HG02981 (cell line): ENCODE data around the gene KCNRG.
"Not testable (repeated sequence)": the region's sequence is repeated elsewhere in the genome, so short reads cannot be mapped to it uniquely, and the experiment has no call there.

Experiments used
- ATAC-seq: cut with Tn5 transposase; IDR thresholded peaks from one replicate; pipeline ENCODE4 v1.9.1; 2021; ENCODE audit warnings: mild to moderate bottlenecking, moderate library complexity; ENCODE audit not compliant: unreplicated experiment

The KCNRG gene

DNA sequence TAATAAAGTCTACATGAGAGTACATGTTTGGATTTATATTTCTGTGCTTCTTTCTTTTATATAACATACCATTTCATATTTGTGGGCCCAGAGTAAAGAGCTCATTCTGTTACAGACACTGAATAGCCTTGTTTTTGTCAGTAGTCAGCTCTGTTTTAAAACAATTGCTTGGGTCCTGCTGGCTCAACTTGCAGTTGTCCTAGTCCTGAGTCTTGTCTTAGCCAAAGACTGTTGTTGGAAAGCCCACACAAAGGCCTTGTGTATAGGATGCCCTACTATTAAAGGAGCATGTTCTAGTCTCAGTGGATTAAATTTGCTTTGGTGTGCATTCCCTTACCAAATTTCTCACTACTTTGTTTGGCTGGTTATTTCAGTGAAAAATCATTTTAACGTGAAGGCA is 3.8 kb upstream of the KCNRG start:
- no peak for ATAC-seq

- no peak for ATAC-seq
Observed at GRCh38 chr13:50012396-50013169, 2.7 kb upstream of the KCNRG start.

GRCh38 chr13:50014386-50014785 is 858 bp upstream of the KCNRG start:
- no peak for ATAC-seq

- ATAC-seq: no peak
Observed at GRCh38 chr13:50015750-50016149, 506 bp downstream of the KCNRG start.

GRCh38 chr13:50016444-50016843 is 1.2 kb downstream of the KCNRG start:
- ATAC-seq: no peak

DNA sequence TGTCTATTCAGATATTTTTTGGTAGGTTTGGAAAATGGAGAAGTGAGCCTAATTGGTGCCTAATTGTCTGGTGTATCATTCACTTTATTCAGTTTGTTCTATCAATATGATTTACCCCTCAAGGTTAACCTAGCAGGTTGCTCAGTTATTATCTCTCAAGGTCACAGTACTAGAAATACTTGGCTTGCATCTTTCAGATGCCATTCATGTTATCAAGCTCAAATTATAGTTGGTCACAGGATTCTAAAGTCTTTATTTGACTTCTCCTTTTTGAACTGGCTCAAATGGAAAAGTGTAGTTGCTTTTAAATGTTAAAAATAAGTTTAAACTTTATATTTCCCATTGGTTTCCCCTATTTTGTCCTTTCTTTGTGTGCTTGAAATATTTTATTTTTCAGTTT is 2.6 kb downstream of the KCNRG start:
- ATAC-seq: no peak

- ATAC-seq: no peak
Observed at GRCh38 chr13:50025436-50025835, 10.2 kb downstream of the KCNRG start.

- peak; percentile 98 for ATAC-seq
Observed at GRCh38 chr13:50026788-50027473, 11.7 kb downstream of the KCNRG start.

DNA sequence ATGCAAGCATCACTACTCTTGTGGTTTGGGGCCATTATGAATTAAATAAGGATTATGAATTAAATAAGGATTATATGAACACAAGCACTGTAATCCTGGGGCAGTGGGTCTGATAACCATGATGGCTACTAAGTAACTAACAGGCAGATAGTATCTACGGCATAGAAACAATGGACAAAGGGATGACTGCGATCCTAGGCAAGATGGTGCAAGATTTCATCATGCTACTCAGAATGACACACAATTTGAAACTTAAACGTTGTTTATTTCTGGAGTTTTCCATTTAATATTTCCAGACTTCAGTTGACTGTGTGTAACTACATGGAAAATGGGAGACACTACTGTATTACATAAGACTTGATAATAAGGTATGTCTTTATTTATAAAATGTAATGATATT is 15.1 kb downstream of the KCNRG start:
- no peak for ATAC-seq

DNA sequence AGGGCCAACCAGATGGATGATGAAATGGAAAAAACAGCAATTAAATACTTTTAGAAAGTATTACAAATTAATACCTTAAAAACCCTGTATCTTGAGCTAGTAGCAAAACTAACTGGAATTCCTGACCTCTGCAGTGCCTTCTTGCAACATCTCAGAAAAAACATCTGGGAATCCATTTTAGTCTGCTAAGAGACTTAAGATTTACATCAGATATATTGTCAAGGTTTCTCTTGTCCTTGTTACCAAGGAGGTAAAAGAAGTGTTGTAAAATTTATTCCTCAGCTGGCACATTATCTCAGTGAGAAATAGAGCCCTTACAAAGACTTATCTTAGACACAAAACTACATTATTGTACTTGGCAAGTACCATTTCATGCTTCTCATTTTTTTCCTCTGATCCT is 18.5 kb downstream of the KCNRG start:
- no peak for ATAC-seq

GRCh38 chr13:50037788-50038187 is 22.5 kb downstream of the KCNRG start:
- no peak for ATAC-seq

DNA sequence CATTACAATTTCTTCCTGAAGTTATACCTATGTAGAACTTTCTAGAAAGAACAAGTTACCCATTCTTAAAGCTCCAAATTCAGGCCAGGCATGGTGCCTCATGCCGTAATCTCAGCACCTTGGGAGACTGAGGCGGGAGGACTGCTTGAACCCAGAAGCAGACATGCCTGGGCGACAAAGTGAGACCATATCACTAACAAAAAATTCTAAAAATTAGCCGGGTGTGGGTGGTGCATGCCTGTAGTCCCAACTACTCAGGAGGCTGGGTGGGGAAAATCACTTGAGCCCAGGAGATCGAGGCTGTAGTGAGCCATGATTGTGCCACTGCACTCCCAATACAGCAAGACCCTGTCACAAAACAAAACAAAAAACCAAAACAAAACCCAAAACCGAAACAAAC is 23.0 kb downstream of the KCNRG start:
- ATAC-seq: no peak

GRCh38 chr13:50052478-50052877 is 37.2 kb downstream of the KCNRG start:
- ATAC-seq: no peak

DNA sequence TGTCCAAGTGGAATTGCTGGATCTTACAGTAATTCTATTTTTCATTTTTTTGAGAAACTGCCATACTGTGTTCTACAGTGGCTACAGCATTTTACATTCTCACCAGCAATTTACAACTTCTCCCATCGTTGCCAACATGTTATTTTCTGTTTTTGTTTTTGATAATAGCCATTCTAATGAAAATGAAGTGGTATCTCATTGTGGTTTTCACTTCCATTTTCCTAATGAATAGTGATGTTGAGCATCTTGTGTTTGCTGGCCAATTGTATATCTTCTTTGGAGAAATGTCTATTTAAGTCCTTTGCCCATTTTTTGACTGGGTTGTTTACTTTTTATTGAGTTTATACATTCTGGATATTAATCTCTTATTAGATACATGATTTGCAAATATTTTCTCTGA is 38.6 kb downstream of the KCNRG start:
- ATAC-seq: no peak

DNA sequence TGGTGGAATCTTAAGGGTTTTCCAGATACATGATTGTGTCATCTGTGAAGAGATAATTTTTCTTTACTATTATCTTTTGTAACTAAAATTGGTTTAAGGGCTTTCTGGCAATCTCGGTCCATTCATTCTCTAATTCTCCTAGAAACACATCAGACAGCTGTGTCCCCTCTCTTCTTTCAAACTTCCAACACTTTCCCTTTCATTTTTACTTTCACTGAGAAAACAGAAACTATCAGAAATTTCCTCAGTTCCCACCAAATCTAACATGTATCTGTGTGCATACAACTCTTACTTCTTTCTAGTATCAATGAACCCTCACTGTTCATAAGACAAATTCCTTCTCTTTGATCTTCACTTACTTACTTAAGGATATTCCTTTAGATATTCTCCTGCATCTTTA is 40.2 kb downstream of the KCNRG start:
- ATAC-seq: no peak

- ATAC-seq: no peak
Observed at GRCh38 chr13:50060718-50061117, 45.5 kb downstream of the KCNRG start.

- ATAC-seq: not testable (repeated sequence)
Observed at GRCh38 chr13:50062336-50062735, 47.1 kb downstream of the KCNRG start.

DNA sequence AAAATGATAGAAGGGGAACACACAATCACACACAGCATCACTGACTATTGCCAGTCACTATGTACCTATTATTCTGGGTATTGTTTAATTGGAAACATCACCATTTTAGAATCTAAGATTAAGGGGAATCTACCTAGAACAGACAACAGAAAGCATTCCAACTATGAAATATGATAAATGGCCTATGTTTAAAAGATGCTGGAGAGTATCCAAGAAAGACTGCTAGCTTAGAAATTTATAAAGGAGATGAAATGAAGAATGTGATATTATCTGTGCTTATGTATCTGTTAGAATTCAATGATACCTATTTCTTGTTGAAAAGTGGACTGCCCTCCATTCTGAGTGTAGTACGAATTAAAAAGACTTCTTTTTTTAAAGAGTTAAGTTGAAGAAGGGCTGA is 50.5 kb downstream of the KCNRG start:
- ATAC-seq: no peak

- ATAC-seq: no peak
Observed at GRCh38 chr13:50068508-50068907, 53.3 kb downstream of the KCNRG start.

DNA sequence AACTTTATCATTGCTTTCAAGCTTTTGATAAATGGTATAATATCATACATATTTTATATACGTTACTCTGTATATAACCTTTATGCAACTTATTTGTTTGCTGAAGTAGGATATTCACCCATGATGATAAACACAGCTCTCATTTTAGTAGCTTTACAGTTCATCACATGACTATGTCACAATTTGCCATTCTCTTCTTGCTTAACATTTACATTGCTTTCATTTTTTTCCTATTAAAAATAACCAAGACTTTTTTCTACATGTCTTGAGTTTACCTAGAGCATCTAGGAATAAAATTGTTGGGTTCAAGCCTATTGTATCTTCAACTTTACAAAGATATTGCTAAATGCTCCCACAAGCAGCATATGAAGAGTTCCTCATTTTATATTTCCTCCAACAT is 54.0 kb downstream of the KCNRG start:
- ATAC-seq: no peak

- ATAC-seq: no peak
Observed at GRCh38 chr13:50070186-50070585, 54.9 kb downstream of the KCNRG start.
